Measurements from ENCODE around the gene ZFP57. TPM values are rescaled to one million over a fixed set of nuclear protein-coding genes. Genes with fewer than 3 reads are reported as not detected.

Gene ZFP57
- total RNA-seq, 4 donors from 2014 or later = not detected

- Histone ChIP-seq H3K27me3 (no peaks in the 10 kb centered on the region), H3K4me3 (replicated peaks in 1 of 3) (no peak overlapping the region), H3K4me1 (no peaks in the 10 kb centered on the region), H3K9me3 (no peaks in the 10 kb centered on the region), H3K36me3 (no peaks in the 10 kb centered on the region), H3K27ac (no peak overlapping the region)
- intact Hi-C loops (cut with DNase I) = no loop called here
- TF ChIP-seq CTCF (IDR thresholded peaks at IDR 0.05) (no peak), POLR2A (IDR thresholded peaks at IDR 0.05) (no peak)
- DNase-seq = no peak
- WGBS, 2 donors = 74 to 79% methylated on average over 11 to 15 of the region's 15 CpGs
Observed at GRCh38 chr6:29685718-29686326, 4.9 kb upstream of the ZFP57 start.

- Histone ChIP-seq H3K36me3 (no peaks in the 10 kb centered on the region), H3K27me3 (no peaks in the 10 kb centered on the region), H3K4me1 (no peaks in the 10 kb centered on the region), H3K4me3 (replicated peaks in 1 of 3) (no peak overlapping the region), H3K27ac (no peak overlapping the region), H3K9me3 (no peaks in the 10 kb centered on the region)
- intact Hi-C loops (cut with DNase I) = no loop called here
- DNase-seq = no peak
- WGBS, 2 donors = 82 to 90% methylated on average over 8 of the region's 8 CpGs
- TF ChIP-seq POLR2A (IDR thresholded peaks at IDR 0.05) (no peak), CTCF (IDR thresholded peaks at IDR 0.05) (no peak)
Observed at GRCh38 chr6:29681811-29682210, 859 bp upstream of the ZFP57 start.

- intact Hi-C loops (cut with DNase I) = no loop called here
- TF ChIP-seq CTCF (IDR thresholded peaks at IDR 0.05) (no peak), POLR2A (IDR thresholded peaks at IDR 0.05) (no peak)
- no peak for DNase-seq
- 80% methylated on average over 24 of the region's 24 CpGs for WGBS, 2 donors
- Histone ChIP-seq H3K27me3 (no peaks in the 10 kb centered on the region), H3K4me3 (replicated peaks in 1 of 3) (no peak overlapping the region), H3K4me1 (no peaks in the 10 kb centered on the region), H3K27ac (no peak overlapping the region), H3K36me3 (no peaks in the 10 kb centered on the region), H3K9me3 (no peaks in the 10 kb centered on the region)
Observed at GRCh38 chr6:29680416-29680815, 536 bp downstream of the ZFP57 start.

GRCh38 chr6:29679962-29680361 lies 990 bp downstream of the ZFP57 start:
- H3K4me1 ChIP-seq = no peaks in the 10 kb centered on the region
- 87 to 89% methylated on average over 13 of the region's 13 CpGs for whole genome bisulfite sequencing, 2 donors
- no peak overlapping the region for H3K27ac ChIP-seq
- no peaks in the 10 kb centered on the region for H3K36me3 ChIP-seq
- intact Hi-C loops (cut with DNase I) = no loop called here
- no peaks in the 10 kb centered on the region for H3K27me3 ChIP-seq
- no peak for TF ChIP-seq POLR2A (IDR thresholded peaks at IDR 0.05)
- no peak for TF ChIP-seq CTCF (IDR thresholded peaks at IDR 0.05)
- no peak for DNase-seq
- H3K4me3 ChIP-seq (replicated peaks in 1 of 3) = no peak overlapping the region
- no peaks in the 10 kb centered on the region for H3K9me3 ChIP-seq

- Histone ChIP-seq H3K4me3 (replicated peaks in 1 of 3) (no peak overlapping the region), H3K27me3 (no peaks in the 10 kb centered on the region), H3K9me3 (no peaks in the 10 kb centered on the region), H3K27ac (no peak overlapping the region), H3K36me3 (no peaks in the 10 kb centered on the region), H3K4me1 (no peaks in the 10 kb centered on the region)
- no peak for TF ChIP-seq CTCF (IDR thresholded peaks at IDR 0.05)
- TF ChIP-seq POLR2A (IDR thresholded peaks at IDR 0.05) = no peak
- intact Hi-C loops (cut with DNase I) = no loop called here
- 78 to 85% methylated on average over 5 of the region's 5 CpGs for WGBS, 2 donors
- DNase-seq = no peak
Observed at GRCh38 chr6:29678114-29678513, 2.8 kb downstream of the ZFP57 start.
